Dedifferentiated amniotic fluid mesenchymal stem cell (primary cell): ENCODE results near the gene KRTAP9-2.
"Not testable (repeated sequence)": the region's sequence is repeated elsewhere in the genome, so short reads cannot be mapped to it uniquely, and the experiment has no call there.

ENCODE experiments used
- DNase-seq: peaks from one replicate; pipeline ENCODE4 v3.0.0-alpha.2; 2016; ENCODE audit errors: extremely low spot score

The KRTAP9-2 gene

GRCh38 chr17:41237116-41237515 lies 10.7 kb downstream of the KRTAP9-2 start:
- DNase-seq: not testable (repeated sequence)

DNA sequence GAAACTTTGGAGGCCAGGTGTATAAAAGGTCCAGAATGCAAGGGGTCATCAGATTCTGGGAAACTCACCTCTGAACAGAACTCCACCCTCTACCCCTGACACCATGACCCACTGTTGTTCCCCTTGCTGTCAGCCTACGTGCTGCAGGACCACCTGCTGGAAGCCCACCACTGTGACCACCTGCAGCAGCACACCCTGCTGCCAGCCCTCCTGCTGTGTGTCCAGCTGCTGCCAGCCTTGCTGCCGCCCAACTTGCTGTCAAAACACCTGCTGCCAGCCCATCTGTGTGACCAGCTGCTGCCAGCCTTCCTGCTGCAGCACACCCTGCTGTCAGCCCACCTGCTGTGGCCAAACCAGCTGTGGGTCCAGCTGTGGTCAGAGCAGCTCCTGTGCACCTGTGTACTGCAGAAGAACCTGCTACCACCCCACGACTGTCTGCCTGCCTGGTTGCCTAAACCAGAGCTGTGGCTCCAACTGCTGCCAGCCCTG lies 11.5 kb downstream of the KRTAP9-2 start, which contains the start of gene KRTAP9-8:
Gene KRTAP9-8 (plus strand): TSS at position 51 of the 489 bp plus-strand sequence. CDS start 53 bp downstream, at position 104.
- not testable (repeated sequence) for DNase-seq

DNA sequence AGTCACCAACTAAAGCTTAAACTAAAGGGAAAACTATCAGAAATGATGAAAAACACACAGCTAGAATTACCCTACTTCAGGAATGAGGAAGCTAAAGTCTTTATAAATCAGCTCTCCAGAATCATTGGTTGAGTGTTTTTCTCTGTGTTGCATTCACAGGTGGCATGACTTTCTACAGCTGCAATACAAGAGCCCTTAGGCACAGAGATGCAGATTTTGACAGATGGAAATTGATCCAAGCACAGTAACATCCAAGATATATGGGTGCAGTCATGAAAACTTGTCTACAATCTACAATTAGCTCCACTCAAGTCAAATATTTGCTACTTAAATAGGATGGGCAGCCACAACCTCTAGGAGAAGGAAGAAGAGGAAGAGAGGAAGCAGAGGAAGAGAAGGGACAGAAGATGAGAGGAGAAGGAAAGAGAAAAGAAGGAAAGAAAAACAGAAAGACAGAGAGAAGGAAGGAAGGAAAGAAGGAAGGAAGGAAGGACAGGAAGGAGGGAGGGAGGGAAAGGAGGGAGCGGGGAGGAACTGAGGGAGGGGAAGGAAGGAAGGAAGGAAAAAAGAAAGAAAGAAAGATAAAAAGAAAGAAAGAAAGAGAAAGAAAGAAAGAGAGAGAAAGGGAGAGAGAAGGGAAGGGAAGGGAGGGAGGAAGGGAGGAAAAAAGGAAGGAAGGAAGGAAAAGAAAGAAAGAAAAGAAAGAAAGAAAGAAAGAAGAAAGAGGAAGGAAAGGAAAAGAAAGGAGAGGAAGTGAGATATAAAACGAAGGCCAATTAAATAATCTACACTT lies 20.7 kb downstream of the KRTAP9-2 start:
- not testable (repeated sequence) for DNase-seq

DNA sequence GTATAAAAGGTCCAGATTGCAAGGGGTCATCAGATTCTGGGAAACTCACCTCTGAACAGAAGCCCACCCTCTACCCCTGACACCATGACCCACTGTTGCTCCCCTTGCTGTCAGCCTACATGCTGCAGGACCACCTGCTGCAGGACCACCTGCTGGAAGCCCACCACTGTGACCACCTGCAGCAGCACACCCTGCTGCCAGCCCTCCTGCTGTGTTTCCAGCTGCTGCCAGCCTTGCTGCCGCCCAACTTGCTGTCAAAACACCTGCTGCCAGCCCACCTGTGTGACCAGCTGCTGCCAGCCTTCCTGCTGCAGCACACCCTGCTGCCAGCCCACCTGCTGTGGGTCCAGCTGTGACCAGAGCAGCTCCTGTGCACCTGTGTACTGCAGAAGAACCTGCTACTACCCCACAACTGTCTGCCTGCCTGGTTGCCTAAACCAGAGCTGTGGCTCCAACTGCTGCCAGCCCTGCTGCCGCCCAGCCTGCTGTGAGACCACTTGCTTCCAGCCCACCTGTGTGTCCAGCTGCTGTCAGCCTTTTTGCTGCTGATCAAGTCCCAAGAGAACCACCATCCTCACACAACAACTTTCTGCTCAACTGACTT lies 23.3 kb downstream of the KRTAP9-2 start, which contains the start of gene KRTAP9-4:
Gene KRTAP9-4 (plus strand): TSS at position 51 of the 604 bp plus-strand sequence. CDS start 34 bp downstream, at position 85.
- not testable (repeated sequence) for DNase-seq

- no peak for DNase-seq
Observed at GRCh38 chr17:41251261-41251660, 24.8 kb downstream of the KRTAP9-2 start.

DNA sequence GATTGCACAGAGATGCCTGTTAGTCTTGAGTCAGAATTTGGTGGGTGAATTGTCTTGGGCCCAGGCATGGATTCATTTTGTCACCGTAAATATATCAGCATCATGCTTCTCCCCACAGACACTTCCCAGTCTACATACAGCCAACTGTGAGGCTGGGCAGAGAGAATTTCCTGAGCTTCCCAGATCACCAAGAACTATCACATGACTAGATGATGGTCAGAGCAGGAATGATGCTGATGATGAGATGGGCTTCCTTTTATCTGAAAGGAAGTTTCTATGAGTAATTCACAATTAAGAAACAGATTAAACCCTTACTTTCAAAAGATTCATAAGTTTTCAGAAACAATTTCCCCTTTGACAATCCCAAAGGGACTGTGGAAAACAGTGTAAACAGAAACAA lies 28.4 kb downstream of the KRTAP9-2 start:
- DNase-seq: no peak

DNA sequence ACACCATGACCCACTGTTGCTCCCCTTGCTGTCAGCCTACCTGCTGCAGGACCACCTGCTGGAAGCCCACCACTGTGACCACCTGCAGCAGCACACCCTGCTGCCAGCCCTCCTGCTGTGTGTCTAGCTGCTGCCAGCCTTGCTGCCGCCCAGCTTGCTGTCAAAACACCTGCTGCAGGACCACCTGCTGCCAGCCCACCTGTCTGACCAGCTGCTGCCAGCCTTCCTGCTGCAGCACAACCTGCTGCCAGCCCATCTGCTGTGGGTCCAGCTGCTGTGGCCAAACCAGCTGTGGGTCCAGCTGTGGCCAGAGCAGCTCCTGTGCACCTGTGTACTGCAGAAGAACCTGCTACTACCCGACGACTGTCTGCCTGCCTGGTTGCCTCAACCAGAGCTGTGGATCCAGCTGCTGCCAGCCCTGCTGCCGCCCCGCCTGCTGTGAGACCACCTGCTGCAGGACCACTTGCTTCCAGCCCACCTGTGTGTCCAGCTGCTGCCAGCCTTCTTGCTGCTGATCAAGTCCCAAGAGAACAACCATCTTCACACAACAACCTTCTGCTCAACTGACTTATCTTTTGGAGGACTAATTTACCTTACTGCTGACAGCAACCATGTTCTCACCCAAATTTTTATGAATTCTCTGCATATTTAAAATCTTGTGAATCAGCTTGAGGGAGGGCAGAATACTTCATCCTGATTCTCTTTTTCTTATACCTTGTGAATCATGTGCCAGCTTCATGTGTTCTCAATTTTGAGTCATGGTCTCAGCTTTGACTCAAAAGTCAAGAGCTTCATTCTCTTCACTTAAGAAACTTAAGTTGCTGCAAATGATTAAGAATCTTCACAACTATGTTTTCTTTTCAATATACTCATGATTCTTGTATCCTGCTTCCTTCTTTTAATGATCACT lies 29.2 kb downstream of the KRTAP9-2 start, which contains the start of gene KRTAP9-9:
Gene KRTAP9-9 (plus strand): TSS at position 4 of the 910 bp plus-strand sequence.
- not testable (repeated sequence) for DNase-seq

DNA sequence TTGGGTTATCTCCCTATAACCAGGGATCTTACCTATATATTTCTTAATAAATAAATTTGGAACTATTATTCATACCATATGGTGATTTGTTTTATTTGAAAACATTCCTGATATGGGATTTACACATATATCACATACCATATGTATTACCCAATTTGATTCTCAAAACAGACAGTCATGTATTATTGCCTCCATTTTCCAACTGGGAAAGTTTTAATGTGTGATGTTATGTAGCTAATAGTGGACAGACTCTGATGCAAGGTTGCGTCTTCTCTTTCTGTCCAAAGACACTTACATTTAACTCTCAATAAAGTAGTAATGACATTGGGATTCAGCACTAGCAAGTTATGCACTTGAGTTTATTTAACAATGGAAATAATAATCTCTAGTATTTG lies 29.8 kb downstream of the KRTAP9-2 start:
- no peak for DNase-seq

- DNase-seq: no peak
Observed at GRCh38 chr17:41258406-41258805, 32.0 kb downstream of the KRTAP9-2 start.

DNA sequence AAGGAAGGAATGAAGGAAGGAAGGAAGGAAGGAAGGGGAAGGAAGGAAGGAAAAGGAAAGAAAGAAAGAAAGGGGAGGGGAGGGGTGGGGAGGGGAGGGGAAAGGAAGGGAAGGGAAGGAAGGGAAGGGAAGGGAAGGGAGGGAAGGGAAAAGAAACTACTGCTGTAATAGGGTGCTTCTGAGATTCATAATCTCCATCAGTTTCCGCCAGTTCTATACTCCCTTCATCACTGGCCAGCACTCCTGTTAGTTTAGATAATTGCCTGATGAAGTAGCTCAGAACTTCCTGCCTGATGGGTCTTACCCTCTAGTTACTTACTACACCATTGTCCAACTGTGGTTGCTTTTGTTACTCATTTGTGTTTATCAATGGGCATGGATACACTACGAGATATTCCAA lies 36.8 kb downstream of the KRTAP9-2 start:
- DNase-seq: no peak

GRCh38 chr17:41264599-41264998 lies 38.2 kb downstream of the KRTAP9-2 start:
- DNase-seq: no peak

GRCh38 chr17:41265078-41265477 lies 38.6 kb downstream of the KRTAP9-2 start, which contains the start of gene KRTAP9-6:
TSS of gene KRTAP9-6 (plus strand) at chr17:41265378. CDS start at chr17:41265378, 0 bp downstream.
- no peak for DNase-seq

- DNase-seq: no peak
Observed at GRCh38 chr17:41267711-41268110, 41.3 kb downstream of the KRTAP9-2 start.

GRCh38 chr17:41271323-41271722 lies 44.9 kb downstream of the KRTAP9-2 start:
- DNase-seq: not testable (repeated sequence)

DNA sequence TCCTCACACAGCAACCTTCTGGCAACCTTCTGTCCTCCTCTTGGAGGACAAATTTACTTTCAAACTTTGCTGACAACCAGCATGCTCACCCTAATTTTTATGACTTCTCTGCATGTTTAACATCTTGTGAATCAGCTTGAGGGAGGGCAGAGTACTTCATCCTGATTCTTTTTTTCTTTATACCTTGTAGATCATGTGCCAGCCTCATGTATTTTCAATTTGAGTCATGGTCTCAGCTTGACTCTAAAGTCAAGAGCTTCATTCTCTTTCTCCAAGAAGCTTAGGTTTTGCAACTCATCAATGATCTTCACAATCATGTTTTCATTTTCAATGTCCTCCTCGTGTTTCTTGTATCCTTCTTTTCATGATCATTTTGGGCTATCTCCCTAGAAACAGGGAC lies 45.4 kb downstream of the KRTAP9-2 start:
- DNase-seq: no peak

- not testable (repeated sequence) for DNase-seq
Observed at GRCh38 chr17:41275648-41276190, 49.3 kb downstream of the KRTAP9-2 start, which contains the start of gene KRTAP9-7. TSS of gene KRTAP9-7 (plus strand) at chr17:41275698. CDS start at chr17:41275698, 0 bp downstream.
